HG02840 (cell line): Measurements from ENCODE around the gene GALNS.

Source experiments
- ATAC-seq: cut with Tn5 transposase; IDR thresholded peaks from one replicate; pipeline ENCODE4 v1.9.1; 2021; ENCODE audit warnings: mild to moderate bottlenecking, moderate library complexity, moderate number of reproducible peaks; ENCODE audit not compliant: unreplicated experiment, low FRiP score

GALNS gene

GRCh38 chr16:88877564-88878289 lies 21.0 kb upstream of the GALNS start:
- no peak for ATAC-seq

- no peak for ATAC-seq
Measured at GRCh38 chr16:88876942-88877526, 20.3 kb upstream of the GALNS start.

DNA sequence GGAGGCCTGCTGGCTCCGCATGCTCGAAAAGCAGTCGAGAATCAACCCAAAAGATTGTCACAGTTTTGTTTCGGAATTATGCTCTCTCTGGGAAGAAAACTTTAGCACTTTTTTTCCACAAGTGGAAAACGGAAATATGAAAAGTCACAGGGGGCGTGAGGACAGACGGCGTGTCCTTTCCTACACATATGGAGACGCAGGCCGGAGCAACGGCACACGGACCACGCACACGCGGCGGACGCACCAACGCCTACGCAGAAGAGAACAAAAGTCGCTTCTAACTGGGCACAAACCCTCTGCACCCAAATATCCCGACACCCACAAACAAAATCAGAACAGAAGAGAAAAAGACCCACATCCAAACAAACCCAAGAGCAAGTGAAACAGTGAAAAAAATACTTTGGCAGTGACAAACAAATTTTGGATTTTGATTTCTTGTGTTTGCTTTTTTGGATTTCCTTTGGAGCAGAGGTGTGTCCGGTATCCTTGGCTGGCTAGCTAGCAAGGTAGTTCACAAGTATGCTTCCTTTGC lies 19.0 kb upstream of the GALNS start:
- no peak for ATAC-seq

- ATAC-seq = no peak
Measured at GRCh38 chr16:88874938-88875599, 18.3 kb upstream of the GALNS start.

DNA sequence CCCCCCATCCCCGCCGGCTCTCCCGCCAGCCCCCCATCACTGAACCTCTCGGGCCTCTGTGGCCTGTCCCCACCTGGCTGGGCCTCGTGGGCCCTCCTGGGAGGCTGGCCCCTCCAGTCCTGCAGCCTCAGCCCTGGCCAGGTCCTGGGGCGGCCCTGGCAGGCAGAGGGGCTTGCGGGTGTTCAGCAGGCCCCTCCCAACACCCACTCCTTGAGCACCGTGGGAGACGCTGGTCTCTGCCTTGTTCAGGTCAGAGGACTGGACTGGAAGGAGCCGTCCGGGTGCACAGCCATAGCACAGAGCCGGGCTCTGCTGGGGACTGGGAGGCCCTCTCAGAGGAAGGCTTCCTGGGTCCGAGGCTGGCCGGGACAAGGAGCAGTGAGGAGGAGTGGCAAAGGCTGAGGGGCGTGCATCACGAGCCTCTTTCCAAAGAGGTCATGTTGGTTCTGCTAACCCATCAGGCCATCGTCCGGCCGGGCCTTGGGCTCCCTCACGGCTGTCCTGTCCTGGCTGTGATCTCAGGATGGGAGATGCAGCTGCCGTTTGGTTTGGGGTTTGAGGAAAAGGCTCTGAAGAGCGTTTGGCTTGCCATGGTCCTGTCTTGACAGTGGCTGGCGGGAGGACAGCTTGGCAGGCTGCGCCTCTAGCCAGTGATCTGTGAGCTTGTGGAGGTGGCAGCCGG lies 16.0 kb upstream of the GALNS start:
- no peak for ATAC-seq

DNA sequence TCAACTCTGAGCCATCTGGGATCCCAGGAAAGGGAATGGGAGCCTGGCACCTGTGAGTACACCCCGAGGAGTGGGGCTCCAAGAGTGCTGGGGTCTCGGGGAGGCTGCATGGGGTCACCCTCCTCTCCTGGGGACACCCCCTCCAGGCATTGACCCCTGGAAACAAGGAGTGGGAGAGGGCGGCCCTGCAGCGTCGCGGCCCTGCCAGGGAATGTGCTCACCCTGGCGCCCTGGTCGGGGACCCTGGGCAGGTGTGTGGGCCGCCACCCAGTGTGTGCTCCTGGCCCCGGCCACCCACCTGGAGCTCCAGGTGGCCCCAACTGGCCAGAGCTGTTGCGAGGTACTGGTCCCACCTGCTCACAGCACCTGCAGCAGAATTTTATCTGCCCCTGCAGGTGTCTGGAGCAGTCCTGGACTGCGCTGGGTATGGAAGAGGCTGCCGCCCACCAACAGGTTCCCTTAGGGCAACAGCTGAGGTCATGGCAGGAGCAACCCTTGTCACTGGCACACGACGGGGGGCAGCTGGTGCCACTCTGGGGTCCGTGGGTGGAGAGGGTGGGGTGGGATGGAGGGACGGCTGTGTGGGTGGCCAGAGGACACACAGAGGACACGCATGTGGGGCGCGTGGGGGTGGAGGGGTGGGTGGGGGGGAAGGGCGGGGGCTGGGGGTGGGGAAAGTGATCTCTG lies 15.1 kb upstream of the GALNS start:
- no peak for ATAC-seq

DNA sequence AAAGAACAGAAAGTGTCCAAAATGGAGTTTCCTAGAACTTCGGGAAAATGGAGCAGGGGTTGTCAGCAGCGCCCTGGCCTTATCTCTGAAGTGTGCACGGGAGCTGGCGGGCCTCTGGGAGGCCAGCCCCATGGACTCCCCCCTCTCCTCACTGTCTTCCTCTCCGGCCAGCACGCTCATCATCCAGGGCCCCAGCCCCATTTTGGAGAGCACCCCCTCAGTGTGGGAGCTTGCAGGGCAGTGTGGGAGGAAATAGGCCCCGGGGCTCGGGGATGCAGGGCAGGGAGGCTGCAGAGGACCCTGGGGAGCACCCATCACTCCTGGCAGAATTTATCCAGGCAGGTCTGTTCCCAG lies 14.6 kb upstream of the GALNS start:
- ATAC-seq = no peak

- ATAC-seq = no peak
Measured at GRCh38 chr16:88870608-88871348, 14.0 kb upstream of the GALNS start.

- no peak for ATAC-seq
Measured at GRCh38 chr16:88869673-88869980, 12.9 kb upstream of the GALNS start.

GRCh38 chr16:88868974-88869672 lies 12.4 kb upstream of the GALNS start:
- no peak for ATAC-seq

GRCh38 chr16:88867581-88868246 lies 11.0 kb upstream of the GALNS start:
- no peak for ATAC-seq

DNA sequence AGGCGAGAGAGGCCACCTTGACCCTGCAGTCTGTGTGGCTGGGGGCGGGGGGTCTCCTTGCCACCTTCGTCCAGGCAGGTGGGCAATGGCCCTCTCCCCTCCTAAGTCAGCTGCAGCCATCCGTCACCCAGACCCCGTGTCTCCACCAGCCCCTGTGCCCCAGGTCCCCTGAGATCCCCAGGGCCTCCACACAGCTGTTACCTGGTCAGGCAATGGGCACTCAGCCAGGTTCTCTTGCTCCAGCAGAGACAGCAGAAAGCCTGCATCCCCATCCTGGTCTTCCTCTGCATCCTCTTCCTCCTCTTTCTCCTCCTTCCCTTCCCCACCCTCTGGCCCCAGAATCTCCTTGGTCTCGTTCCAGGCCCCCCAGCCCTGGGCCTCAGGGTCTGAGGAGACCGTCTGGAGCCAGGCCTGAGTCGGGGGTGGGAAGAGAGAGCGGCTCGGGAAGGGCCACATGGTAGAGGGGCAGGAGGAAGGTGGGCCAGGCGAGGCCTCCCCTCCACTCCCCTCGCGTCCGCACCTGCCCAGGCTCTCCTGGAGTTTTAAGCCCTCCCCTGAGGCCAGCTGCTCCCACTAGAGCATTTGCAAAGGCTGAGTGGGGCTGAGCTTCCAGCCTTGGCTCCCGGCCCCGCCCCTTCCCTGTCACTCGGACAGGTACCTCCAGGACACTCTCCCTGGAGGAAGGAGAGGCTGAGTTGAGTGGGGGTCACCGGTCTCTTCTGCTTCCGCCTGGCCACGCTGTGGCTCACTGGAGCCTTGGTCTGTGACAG lies 9.6 kb upstream of the GALNS start, which contains the start of gene PABPN1L:
Gene PABPN1L, minus strand, starts transcription at position 510 of the 770 bp plus-strand sequence. Its CDS starts 54 bp downstream, at position 456.
- ATAC-seq = no peak

DNA sequence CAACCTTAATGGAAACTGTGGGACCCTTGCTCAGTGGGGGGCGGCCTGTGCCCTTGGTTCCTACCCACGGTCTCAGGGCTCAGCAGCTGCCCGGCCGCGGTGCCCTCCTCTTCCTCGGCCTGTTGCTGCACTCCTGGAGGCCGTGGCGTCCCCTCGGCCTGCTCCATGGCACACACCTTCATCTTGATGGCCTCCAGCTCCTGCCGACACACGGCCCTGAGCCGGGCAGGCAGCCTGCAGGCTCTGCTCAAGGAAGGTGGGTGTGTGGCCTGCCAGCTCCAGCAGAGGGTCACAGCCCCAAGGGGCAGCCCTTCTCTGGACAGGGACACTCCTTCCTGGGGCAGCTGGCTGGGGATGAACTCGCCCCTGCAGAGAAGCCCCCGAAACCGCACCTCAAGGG lies 9.0 kb upstream of the GALNS start:
- ATAC-seq = no peak

- no peak for ATAC-seq
Measured at GRCh38 chr16:88865310-88865709, 8.6 kb upstream of the GALNS start.

DNA sequence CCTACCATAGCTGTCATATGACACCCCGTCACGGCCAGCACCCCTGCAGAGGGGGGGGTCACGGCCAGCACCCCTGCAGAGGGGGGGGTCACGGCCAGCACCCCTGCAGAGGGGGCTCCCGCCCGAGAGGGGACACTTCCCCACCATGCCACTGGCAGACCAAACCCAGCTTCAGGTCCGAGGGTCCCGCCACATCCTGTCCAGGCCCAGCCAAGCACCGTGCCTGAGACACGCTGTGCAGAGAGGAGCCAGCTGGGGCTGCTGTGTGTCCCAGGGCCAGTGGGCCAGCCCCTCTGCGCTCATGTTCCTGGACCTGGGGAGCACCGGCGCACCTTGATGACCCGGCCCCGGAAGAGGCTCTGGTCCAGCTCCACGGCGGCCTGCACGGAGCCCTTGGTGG lies 7.8 kb upstream of the GALNS start:
- ATAC-seq = no peak

- ATAC-seq = no peak
Measured at GRCh38 chr16:88864099-88864498, 7.4 kb upstream of the GALNS start.

DNA sequence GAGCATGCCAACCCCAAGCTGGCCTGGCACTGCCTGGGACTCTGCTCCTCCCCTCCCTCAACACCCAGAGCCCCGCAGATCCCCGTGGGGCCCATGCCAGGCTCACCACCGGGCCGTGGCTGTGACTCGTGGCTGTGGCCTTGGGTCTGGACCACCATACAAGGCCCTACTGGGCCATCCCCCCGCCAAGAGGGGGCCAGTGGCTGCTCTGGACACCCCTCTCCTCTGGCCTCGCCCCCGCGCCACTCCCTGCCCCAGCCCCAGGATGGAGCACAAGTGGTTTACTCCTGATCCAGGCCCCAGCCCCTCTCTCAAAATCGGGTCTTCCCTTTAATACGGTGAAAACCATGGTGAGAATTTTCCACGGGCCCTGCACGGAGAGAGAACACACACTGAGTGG lies 6.7 kb upstream of the GALNS start:
- ATAC-seq = no peak

DNA sequence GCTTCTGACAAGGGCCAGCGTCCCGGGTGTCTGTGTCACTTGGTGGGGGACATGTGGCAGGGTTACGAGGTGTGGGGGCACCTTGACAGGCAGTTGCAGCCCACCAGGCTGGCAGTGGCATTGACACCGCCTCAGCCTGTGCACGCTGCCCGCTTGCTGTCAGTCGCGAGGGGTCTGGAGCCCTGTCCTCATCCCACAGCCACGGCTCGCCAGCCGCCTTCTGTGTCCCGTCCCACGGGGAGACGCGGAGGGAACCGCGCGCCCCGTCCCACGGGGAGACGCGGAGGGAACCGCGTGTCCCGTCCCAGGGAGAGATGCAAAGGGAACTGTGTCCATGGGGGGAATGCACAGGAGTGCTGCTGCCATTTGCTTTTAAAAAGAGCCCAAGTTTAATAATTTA lies 6.2 kb upstream of the GALNS start:
- ATAC-seq = no peak
